Kidney epithelial cell (primary cell): ENCODE data around the gene ERCC2. TPM values are rescaled to one million over a fixed set of nuclear protein-coding genes. Genes with fewer than 3 reads are reported as not detected.

ENCODE experiments used
- DNase-seq: peaks from one replicate; pipeline ENCODE4 v3.0.0-alpha.2; 2010; ENCODE audit warnings: low read depth
- H3K27me3 ChIP-seq: 2 replicates; pipeline ENCODE4 v1.6.0; 2011; ENCODE audit warnings: low read length; ENCODE audit not compliant: control insufficient read depth, insufficient read depth
- H3K36me3 ChIP-seq: 2 replicates; pipeline ENCODE4 v1.5.1; 2011; ENCODE audit warnings: low read length; ENCODE audit not compliant: control insufficient read depth, insufficient read depth
- H3K4me3 ChIP-seq: 2 replicates; pipeline ENCODE4 v1.5.1; 2011; ENCODE audit warnings: low read depth, mild to moderate bottlenecking, control low read depth, low read length
- CTCF ChIP-seq: IDR thresholded peaks from 2 replicates; pipeline ENCODE4 v1.5.1; 2011; ENCODE audit warnings: mild to moderate bottlenecking, moderate library complexity, low read length, control low read depth, inconsistent platforms; ENCODE audit not compliant: insufficient read depth, poor library complexity, severe bottlenecking
- total RNA-seq: library from RNA; depleted of rRNA; stranded (reverse); fragments of >200 nt; gene quantifications from 2 replicates; pipeline ENCODE4 v1.2.3, GENCODE V29; 2015

ERCC2 gene
- total RNA-seq, 1 donor from 2014 or later, result 18.5 TPM

GRCh38 chr19:45391346-45391745 is 21.0 kb upstream of the ERCC2 start:
- peaks cover 1% of the 10 kb centered on the region for H3K36me3 ChIP-seq
- no peak overlapping the region for H3K4me3 ChIP-seq
- TF ChIP-seq CTCF, result no peak
- DNase-seq, result no peak
- H3K27me3 ChIP-seq, result no peaks in the 10 kb centered on the region

- TF ChIP-seq CTCF, result no peak
- Histone ChIP-seq H3K27me3 (peaks cover 14% of the 10 kb centered on the region), H3K4me3 (no peak overlapping the region)
Observed at GRCh38 chr19:45385392-45386221, 15.2 kb upstream of the ERCC2 start.

GRCh38 chr19:45382426-45382825 is 12.1 kb upstream of the ERCC2 start:
- Histone ChIP-seq H3K4me3 (no peak overlapping the region), H3K36me3 (no peaks in the 10 kb centered on the region), H3K27me3 (peaks cover 14% of the 10 kb centered on the region)
- DNase-seq, result no peak
- no peak for TF ChIP-seq CTCF

More at GRCh38 chr19:45385392-45386221, 15.2 kb upstream of the ERCC2 start:
- no peaks in the 10 kb centered on the region for H3K36me3 ChIP-seq
- DNase-seq, result no peak

- no peak for TF ChIP-seq CTCF
- H3K27me3 ChIP-seq, result peaks cover 3% of the 10 kb centered on the region
- H3K36me3 ChIP-seq, result no peaks in the 10 kb centered on the region
- H3K4me3 ChIP-seq, result no peak overlapping the region
- DNase-seq, result no peak
Observed at GRCh38 chr19:45380107-45380506, 9.7 kb upstream of the ERCC2 start.

- peak; percentile 78 for DNase-seq
- no peaks in the 10 kb centered on the region for H3K36me3 ChIP-seq
- H3K27me3 ChIP-seq, result no peaks in the 10 kb centered on the region
- TF ChIP-seq CTCF, result no peak
- no peak overlapping the region for H3K4me3 ChIP-seq
Observed at GRCh38 chr19:45376045-45376724, 5.8 kb upstream of the ERCC2 start.
